Ascending aorta (tissue), 2 donors: ENCODE measurements around the gene PEAK1. TPM values are rescaled to one million over a fixed set of nuclear protein-coding genes. Genes with fewer than 3 reads are reported as not detected.

Experiments
- DNase-seq, 2 donors: peaks; one replicate each; pipeline ENCODE4 v3.0.0-alpha.2; 2019; ENCODE audit warnings: low spot score in 2 of 2
- H3K27ac ChIP-seq, 2 donors: fragments of 200-600 bp; sonication (generic); one replicate each; pipeline ENCODE4 v1.5.1; 2016 to 2017; ENCODE audit warnings: mild to moderate bottlenecking in 1 of 2
- H3K27me3 ChIP-seq: fragments of 200-600 bp; sonication (generic); one replicate; pipeline ENCODE4 v1.5.1; 2017
- H3K36me3 ChIP-seq, 2 donors: fragments of 200-600 bp; sonication (generic); one replicate each; pipeline ENCODE4 v1.5.1; 2016
- H3K4me1 ChIP-seq, 2 donors: fragments of 200-600 bp; sonication (generic); one replicate each; pipeline ENCODE4 v1.5.1; 2016 to 2017; ENCODE audit warnings: mild to moderate bottlenecking in 1 of 2
- H3K4me3 ChIP-seq, 2 donors: fragments of 200-600 bp; sonication (generic); one replicate each; pipeline ENCODE4 v1.5.1; 2016 to 2017; ENCODE audit warnings: mild to moderate bottlenecking in 1 of 2
- H3K9me3 ChIP-seq, 2 donors: fragments of 200-600 bp; sonication (generic); one replicate each; pipeline ENCODE4 v1.5.1; 2016
- intact Hi-C: fragments of 100-400 bp; cut with DNase I; formaldehyde crosslinking; loops from one replicate; pipeline ENCODE4 v1.15.1; 2023
- total RNA-seq: library from RNA; depleted of rRNA; stranded (reverse); fragments of >200 nt; gene quantifications from one replicate; pipeline ENCODE4 v1.1.0, GENCODE V29; 2016
- TF ChIP-seq, protein P1 (sequence below), 3 experiments: fragments of 200-600 bp in 2 of 3; fragments of 450-650 bp in 1 of 3; sonication (generic) in 2 of 3; IDR thresholded peaks; one replicate each; pipeline ENCODE4 v1.5.1; 2016 to 2019; ENCODE audit warnings: antibody characterized with exemption in 3 of 3, mild to moderate bottlenecking in 1 of 3, moderate library complexity in 1 of 3

Gene PEAK1
- total RNA-seq, 1 donor from 2014 or later = 53.7 TPM

GRCh38 chr15:77396692-77397091, 23.2 kb downstream of the PEAK1 start:
- H3K4me3 ChIP-seq = no peak overlapping the region
- H3K27me3 ChIP-seq = no peaks in the 10 kb centered on the region
- intact Hi-C loops = no loop called here
- no peak overlapping the region for H3K27ac ChIP-seq
- no peak for DNase-seq
- peaks cover 10 to 52% of the 10 kb centered on the region in 2 donors for H3K9me3 ChIP-seq
- H3K36me3 ChIP-seq = no peaks in the 10 kb centered on the region
- H3K4me1 ChIP-seq = no peaks in the 10 kb centered on the region
- TF ChIP-seq, protein P1, sequence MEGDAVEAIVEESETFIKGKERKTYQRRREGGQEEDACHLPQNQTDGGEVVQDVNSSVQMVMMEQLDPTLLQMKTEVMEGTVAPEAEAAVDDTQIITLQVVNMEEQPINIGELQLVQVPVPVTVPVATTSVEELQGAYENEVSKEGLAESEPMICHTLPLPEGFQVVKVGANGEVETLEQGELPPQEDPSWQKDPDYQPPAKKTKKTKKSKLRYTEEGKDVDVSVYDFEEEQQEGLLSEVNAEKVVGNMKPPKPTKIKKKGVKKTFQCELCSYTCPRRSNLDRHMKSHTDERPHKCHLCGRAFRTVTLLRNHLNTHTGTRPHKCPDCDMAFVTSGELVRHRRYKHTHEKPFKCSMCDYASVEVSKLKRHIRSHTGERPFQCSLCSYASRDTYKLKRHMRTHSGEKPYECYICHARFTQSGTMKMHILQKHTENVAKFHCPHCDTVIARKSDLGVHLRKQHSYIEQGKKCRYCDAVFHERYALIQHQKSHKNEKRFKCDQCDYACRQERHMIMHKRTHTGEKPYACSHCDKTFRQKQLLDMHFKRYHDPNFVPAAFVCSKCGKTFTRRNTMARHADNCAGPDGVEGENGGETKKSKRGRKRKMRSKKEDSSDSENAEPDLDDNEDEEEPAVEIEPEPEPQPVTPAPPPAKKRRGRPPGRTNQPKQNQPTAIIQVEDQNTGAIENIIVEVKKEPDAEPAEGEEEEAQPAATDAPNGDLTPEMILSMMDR (IDR thresholded peaks at IDR 0.05) = no peak

- H3K4me1 ChIP-seq = no peaks in the 10 kb centered on the region
- H3K4me3 ChIP-seq = no peak overlapping the region
- no peak overlapping the region for H3K27ac ChIP-seq
- intact Hi-C loops = no loop called here
- peaks cover 8 to 49% of the 10 kb centered on the region in 2 donors for H3K9me3 ChIP-seq
- no peak for DNase-seq
- TF ChIP-seq, protein P1 (IDR thresholded peaks at IDR 0.05) = no peak
- no peaks in the 10 kb centered on the region for H3K27me3 ChIP-seq
- H3K36me3 ChIP-seq = no peaks in the 10 kb centered on the region
Measured at GRCh38 chr15:77395013-77395774, 24.7 kb downstream of the PEAK1 start.

DNA sequence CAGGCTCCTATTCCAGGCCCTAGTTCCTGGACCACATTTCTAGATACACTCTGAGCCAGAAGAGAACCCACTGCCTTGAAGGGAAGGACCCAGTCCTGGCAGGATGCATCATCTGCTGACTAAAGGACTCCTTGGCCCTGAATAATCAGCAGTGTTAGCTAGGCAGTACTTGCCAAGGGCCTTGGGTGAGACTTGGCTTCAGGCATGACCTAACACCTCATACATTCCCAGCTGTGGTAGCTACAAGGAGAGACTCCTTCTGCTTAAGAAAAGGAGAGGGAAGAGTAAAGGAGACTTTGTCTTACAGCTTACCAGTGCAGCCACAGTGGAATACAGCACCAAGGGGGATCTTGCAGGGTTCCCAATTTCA, 26.4 kb downstream of the PEAK1 start:
- Histone ChIP-seq H3K27ac (no peak overlapping the region), H3K9me3 (peaks cover 0 to 32% of the 10 kb centered on the region in 2 donors), H3K27me3 (no peaks in the 10 kb centered on the region), H3K36me3 (no peaks in the 10 kb centered on the region), H3K4me3 (no peak overlapping the region), H3K4me1 (no peaks in the 10 kb centered on the region)
- DNase-seq = no peak
- TF ChIP-seq, protein P1 (IDR thresholded peaks at IDR 0.05) = no peak
- intact Hi-C loops = no loop called here

GRCh38 chr15:77392762-77393470, 27.0 kb downstream of the PEAK1 start:
- intact Hi-C loops = no loop called here
- Histone ChIP-seq H3K27me3 (no peaks in the 10 kb centered on the region), H3K9me3 (peaks cover 0 to 26% of the 10 kb centered on the region in 2 donors), H3K4me1 (no peaks in the 10 kb centered on the region), H3K4me3 (no peak overlapping the region), H3K36me3 (no peaks in the 10 kb centered on the region), H3K27ac (no peak overlapping the region)
- DNase-seq = no peak
- TF ChIP-seq, protein P1 (IDR thresholded peaks at IDR 0.05) = no peak

GRCh38 chr15:77391372-77391951, 28.4 kb downstream of the PEAK1 start:
- no peaks in the 10 kb centered on the region for H3K4me1 ChIP-seq
- DNase-seq = no peak
- no peak overlapping the region for H3K27ac ChIP-seq
- no peak overlapping the region for H3K4me3 ChIP-seq
- no peaks in the 10 kb centered on the region for H3K36me3 ChIP-seq
- peaks cover 0 to 18% of the 10 kb centered on the region in 2 donors for H3K9me3 ChIP-seq
- intact Hi-C loops = no loop called here
- H3K27me3 ChIP-seq = no peaks in the 10 kb centered on the region
- TF ChIP-seq, protein P1 (IDR thresholded peaks at IDR 0.05) = no peak
